HG03575 (cell line): ENCODE results near the gene P2RX7.

Experiments
- ATAC-seq: cut with Tn5 transposase; IDR thresholded peaks from one replicate; pipeline ENCODE4 v1.9.1; 2021; ENCODE audit not compliant: unreplicated experiment, insufficient number of reproducible peaks, low FRiP score; ENCODE audit errors: extremely low read depth

The P2RX7 gene

GRCh38 chr12:121107681-121108080 lies 25.0 kb upstream of the P2RX7 start:
- ATAC-seq = no peak

- no peak for ATAC-seq
Measured at GRCh38 chr12:121108492-121108891, 24.2 kb upstream of the P2RX7 start.

- no peak for ATAC-seq
Measured at GRCh38 chr12:121110211-121110940, 22.3 kb upstream of the P2RX7 start.

DNA sequence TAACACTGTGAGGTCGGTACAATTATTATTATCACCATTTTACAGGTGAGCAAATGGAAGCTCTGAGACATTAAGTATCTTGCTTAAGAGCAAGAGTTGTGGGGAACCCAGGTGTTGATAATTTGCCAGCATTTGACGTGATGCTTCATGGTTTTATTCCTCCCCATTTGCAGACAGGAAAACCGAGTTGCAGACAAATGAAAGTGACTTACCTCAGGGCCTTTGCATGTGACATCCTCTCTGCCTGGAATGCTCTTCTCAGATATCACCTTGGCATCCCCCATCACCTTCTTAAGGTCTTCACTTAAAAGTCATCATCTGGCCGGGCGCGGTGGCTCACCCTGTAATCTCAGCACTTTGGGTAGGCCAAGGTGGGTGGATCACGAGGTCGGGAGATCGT lies 21.0 kb upstream of the P2RX7 start:
- no peak for ATAC-seq

DNA sequence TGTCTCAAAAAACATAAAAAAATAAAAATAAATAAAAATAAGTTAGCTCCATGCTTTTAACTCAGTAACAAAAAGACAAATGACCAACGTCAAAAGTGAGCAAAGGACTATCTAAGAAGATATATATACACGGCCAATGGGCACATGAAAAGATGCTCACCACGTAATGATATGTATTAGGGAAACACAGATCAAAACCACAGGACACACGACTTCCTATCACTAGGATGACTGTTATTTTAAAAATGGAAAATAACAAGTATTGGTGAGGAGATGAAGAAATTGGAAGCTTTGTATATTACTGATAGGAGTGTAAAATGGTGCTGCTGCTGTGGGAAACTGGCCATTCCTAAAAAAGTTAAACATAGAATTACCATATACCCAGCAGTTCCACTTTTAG lies 20.2 kb upstream of the P2RX7 start:
- no peak for ATAC-seq

GRCh38 chr12:121113057-121113456 lies 19.6 kb upstream of the P2RX7 start:
- ATAC-seq = no peak

DNA sequence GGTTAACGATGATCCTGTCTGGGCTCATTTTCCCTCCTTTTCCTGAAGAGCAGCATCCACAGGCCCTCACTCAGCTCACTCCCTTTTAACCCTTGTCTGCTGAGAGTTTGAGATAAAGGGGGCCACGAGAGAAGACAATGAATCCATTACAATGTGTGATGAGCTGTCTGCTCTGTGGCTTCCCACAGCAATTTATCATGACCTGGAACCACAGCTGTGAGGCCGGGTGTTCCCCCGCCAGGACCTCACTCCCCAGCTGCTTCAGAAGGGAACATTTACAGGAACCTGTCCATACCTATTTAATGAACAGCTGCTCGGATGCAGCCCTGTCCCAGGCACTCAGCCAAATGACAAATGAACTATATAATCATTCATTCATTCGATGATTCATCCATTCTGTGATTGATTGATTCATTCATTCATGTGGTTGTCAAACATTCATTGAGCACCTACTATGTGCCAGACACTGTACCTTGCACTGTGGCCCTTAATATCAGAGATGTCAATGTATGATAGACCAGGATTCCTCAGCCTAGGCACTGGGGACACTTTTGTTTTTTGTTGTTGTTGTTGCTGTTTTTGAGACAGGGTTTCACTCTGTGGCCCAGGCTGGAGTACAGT lies 18.5 kb upstream of the P2RX7 start:
- no peak for ATAC-seq

GRCh38 chr12:121114806-121115205 lies 17.9 kb upstream of the P2RX7 start:
- no peak for ATAC-seq

DNA sequence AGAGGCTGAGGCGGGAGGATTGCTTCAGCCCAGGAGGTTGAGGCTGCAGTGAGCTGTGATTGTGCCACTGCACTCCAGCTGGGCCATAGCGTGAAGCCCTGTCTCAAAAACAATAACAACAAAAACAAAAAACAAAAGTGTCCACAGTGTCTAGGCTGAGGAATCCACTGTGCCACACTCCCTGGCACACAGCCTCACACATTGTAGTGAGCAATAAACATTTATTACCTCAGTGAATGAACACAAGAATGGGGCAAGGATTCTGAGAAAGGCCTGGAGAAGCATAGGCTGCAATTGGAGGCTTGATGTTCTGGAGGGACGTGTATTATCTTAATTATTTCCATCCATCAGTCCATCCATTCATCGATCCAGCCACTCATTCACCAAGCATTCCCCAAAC lies 17.1 kb upstream of the P2RX7 start:
- ATAC-seq = no peak

GRCh38 chr12:121116318-121117225 lies 16.1 kb upstream of the P2RX7 start:
- no peak for ATAC-seq

- ATAC-seq = no peak
Measured at GRCh38 chr12:121117226-121117777, 15.4 kb upstream of the P2RX7 start.

GRCh38 chr12:121120323-121120722 lies 12.4 kb upstream of the P2RX7 start:
- no peak for ATAC-seq

- no peak for ATAC-seq
Measured at GRCh38 chr12:121120989-121121755, 11.5 kb upstream of the P2RX7 start.

GRCh38 chr12:121121805-121122204 lies 10.9 kb upstream of the P2RX7 start:
- no peak for ATAC-seq

GRCh38 chr12:121123488-121123887 lies 9.2 kb upstream of the P2RX7 start:
- no peak for ATAC-seq

DNA sequence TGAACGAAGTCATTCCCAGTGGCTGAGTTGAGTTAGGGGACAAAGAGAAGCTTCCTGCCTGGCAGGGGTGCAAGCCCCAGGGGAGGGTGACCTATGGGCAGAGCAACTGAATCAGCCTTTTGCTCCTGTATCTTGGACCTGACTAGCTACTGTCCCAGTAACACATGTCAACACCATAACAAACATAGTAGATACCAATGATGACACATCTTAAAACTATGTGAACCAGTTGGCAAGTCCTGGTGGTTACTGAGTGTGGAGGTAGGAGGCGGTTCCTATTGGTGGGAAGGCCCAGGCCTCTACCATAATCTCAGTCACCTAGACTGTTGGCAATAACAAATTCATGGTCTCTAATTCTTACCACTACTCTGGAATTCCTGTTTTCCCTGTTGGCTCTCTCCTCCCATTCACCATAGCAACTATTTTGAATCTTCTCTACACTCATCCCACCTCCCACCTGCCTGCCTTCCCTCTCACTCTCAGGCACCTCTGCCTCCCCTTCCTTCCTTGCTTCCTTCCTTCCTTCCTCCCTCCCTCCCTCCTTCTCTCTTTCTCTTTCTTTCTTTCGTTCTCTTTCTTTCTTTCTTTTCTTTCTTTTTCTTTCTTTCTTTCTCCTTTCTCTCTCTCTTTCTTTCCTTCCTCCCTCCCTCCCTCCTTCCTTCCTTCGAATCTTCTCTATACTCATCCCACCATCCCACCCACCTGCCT lies 8.1 kb upstream of the P2RX7 start:
- ATAC-seq = no peak

DNA sequence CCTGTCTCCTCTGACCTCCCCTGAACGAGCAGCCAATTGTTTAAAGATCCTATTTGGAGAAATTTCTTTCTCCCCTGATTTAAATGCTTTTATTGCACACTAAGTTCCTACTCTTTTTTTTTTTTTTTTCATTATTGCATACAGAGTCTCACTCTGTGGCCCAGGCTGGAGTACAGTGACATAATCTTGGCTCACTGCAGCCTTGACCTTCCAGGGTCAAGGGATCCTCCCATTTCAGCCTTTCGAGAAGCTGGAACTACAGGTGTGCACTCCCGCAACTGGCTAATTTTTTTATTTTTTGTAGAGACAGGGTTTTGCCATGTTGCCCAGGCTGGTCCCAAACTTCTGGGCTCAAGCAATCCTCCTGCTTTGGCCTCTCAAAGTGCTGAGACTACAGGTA lies 5.2 kb upstream of the P2RX7 start:
- no peak for ATAC-seq
